Heart left ventricle (tissue), 13 donors: ENCODE measurements around the gene FOXF2.
"Not testable (repeated sequence)": the region's sequence is repeated elsewhere in the genome, so short reads cannot be mapped to it uniquely, and the experiment has no call there.

ENCODE experiments used
- CTCF ChIP-seq, 12 donors: fragments of 200-600 bp; sonication (generic) in 4 of 12; IDR thresholded peaks; one replicate each; pipeline versions ENCODE4 v1.5.0 to v1.8.0; 2018 to 2022; ENCODE audit warnings: antibody characterized with exemption in 12 of 12, mild to moderate bottlenecking in 5 of 12
- POLR2A ChIP-seq, 2 donors: fragments of 450-650 bp; IDR thresholded peaks; one replicate each; pipeline ENCODE4 v1.6.1; 2017; ENCODE audit warnings: antibody characterized with exemption in 2 of 2, mild to moderate bottlenecking in 2 of 2, moderate library complexity in 2 of 2
- donor health status: ischemic (EF 13 %, LVEDD 7.1; RV severe dilation, severe dysfunction).
- donor health status: DM: no; HTN: yes; CAD: no.
- donor health status: DM: no; HTN: no; CAD: no.
- donor health status: ischemic (EF 25% LVEDD 6.9; RV normal size, moderate dysfunction).
- donor health status: ischemic (EF 25% LVEDD 5.7; RV mildly dilated, moderate dysfunction).
- donor health status: ischemic (EF 35%, LVEDD 5.7; RV mildly dilated, moderate dysfunction).
- donor health status: nonischemic (EF 11% LVEDD 7.7; RV severe dilation, severe dysfunction).
- donor health status: DM: yes; HTN: yes; CAD: no.
- donor health status: PGD.
- donor health status: ischemic (EF 29% LVEDD 5.4; RV normal size, mild dysfunction).
- donor health status: nonischemic (EF 23%, LVEDD 6.1; RV moderate dilation, normal function).

GRCh38 chr6:1361717-1362116 is 27.7 kb upstream of the FOXF2 start:
- TF ChIP-seq CTCF, POLR2A (IDR thresholded peaks at IDR 0.05): not testable (repeated sequence)
